Endothelial cell of umbilical vein (primary cell): ENCODE data around the gene ZNF724.

ENCODE experiments used
- EZH2 ChIP-seq: IDR thresholded peaks from 2 replicates; pipeline ENCODE4 v1.6.1; 2012; ENCODE audit warnings: borderline replicate concordance, low read depth, mild to moderate bottlenecking, moderate library complexity, low read length, inconsistent platforms; ENCODE audit not compliant: severe bottlenecking
- FOS ChIP-seq: IDR thresholded peaks from 2 replicates; pipeline ENCODE4 v1.6.1; 2011; ENCODE audit warnings: mild to moderate bottlenecking, low read length, moderate library complexity, borderline replicate concordance; ENCODE audit not compliant: insufficient read depth
- GATA2 ChIP-seq: IDR thresholded peaks from 2 replicates; pipeline ENCODE4 v1.7.0; 2011; ENCODE audit warnings: low read depth, mild to moderate bottlenecking, moderate library complexity, mixed read lengths, low read length; ENCODE audit not compliant: insufficient read length, insufficient read depth
- JUN ChIP-seq: IDR thresholded peaks from 2 replicates; pipeline ENCODE4 v1.6.1; 2011; ENCODE audit warnings: borderline replicate concordance, low read depth; ENCODE audit not compliant: insufficient read length, insufficient read depth
- MAX ChIP-seq: IDR thresholded peaks from 2 replicates; pipeline ENCODE4 v1.6.1; 2011; ENCODE audit not compliant: insufficient read depth, insufficient read length
- MYC ChIP-seq: IDR thresholded peaks from one replicate; pipeline ENCODE4 v1.6.1; 2011; ENCODE audit warnings: mild to moderate bottlenecking, low read depth, low read length
- POLR2A ChIP-seq: IDR thresholded peaks from 2 replicates; pipeline ENCODE4 v1.6.1; 2012; ENCODE audit warnings: low read depth, mild to moderate bottlenecking, control low read depth, low read length
- POLR2AphosphoS5 ChIP-seq: IDR thresholded peaks from 2 replicates; pipeline ENCODE4 v1.6.1; 2012; ENCODE audit warnings: low read depth, mild to moderate bottlenecking, control low read depth, low read length, moderate library complexity; ENCODE audit not compliant: insufficient read depth
- TF ChIP-seq, protein P1 (sequence below), 2 donors: IDR thresholded peaks; 1 replicate in 1 of 2; 2 replicates in 1 of 2; pipeline ENCODE4 v1.5.1; 2011; ENCODE audit warnings: low read length in 2 of 2, mild to moderate bottlenecking in 2 of 2, moderate library complexity in 2 of 2, control low read depth in 1 of 2, inconsistent platforms in 1 of 2, low read depth in 1 of 2; ENCODE audit not compliant: insufficient read depth in 1 of 2; ENCODE audit errors: extremely low read depth in 1 of 2

GRCh38 chr19:23286477-23286876 lies 36.3 kb upstream of the ZNF724 start:
- TF ChIP-seq, protein P1, sequence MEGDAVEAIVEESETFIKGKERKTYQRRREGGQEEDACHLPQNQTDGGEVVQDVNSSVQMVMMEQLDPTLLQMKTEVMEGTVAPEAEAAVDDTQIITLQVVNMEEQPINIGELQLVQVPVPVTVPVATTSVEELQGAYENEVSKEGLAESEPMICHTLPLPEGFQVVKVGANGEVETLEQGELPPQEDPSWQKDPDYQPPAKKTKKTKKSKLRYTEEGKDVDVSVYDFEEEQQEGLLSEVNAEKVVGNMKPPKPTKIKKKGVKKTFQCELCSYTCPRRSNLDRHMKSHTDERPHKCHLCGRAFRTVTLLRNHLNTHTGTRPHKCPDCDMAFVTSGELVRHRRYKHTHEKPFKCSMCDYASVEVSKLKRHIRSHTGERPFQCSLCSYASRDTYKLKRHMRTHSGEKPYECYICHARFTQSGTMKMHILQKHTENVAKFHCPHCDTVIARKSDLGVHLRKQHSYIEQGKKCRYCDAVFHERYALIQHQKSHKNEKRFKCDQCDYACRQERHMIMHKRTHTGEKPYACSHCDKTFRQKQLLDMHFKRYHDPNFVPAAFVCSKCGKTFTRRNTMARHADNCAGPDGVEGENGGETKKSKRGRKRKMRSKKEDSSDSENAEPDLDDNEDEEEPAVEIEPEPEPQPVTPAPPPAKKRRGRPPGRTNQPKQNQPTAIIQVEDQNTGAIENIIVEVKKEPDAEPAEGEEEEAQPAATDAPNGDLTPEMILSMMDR (IDR thresholded peaks at IDR 0.05; ENCODE audit: extremely low read depth in 1 of 2, insufficient read depth in 1 of 2, low read depth in 1 of 2, low read length in 2 of 2): peak in 1 of 2 donors; percentile 7
- TF ChIP-seq POLR2A: no peak
- TF ChIP-seq POLR2AphosphoS5: no peak
- no peak for TF ChIP-seq FOS
- TF ChIP-seq JUN: no peak
- TF ChIP-seq MAX: no peak
- TF ChIP-seq GATA2: no peak
- no peak for TF ChIP-seq MYC
- TF ChIP-seq EZH2: no peak
